Activated CD8-positive, alpha-beta T cell treated with anti-CD3 and anti-CD28 coated beads for 36 hours (primary cell): ENCODE results near the gene F11. TPM values are rescaled to one million over a fixed set of nuclear protein-coding genes. Genes with fewer than 3 reads are reported as not detected.

Source experiments
- ATAC-seq: fragments of 200-7000 bp; cut with Tn5 transposase; one replicate; pipeline ENCODE4 v1.10.0; 2021; ENCODE audit warnings: mild to moderate bottlenecking, moderate library complexity
- CTCF ChIA-PET: fragments of 350-600 bp; sonication (Branson Sonifier 250); formaldehyde crosslinking; loops from one replicate; lab custom pipeline; 2021; ENCODE audit warnings: antibody characterized with exemption; lab: Charles Lee
- POLR2A ChIA-PET: fragments of 350-600 bp; sonication (Branson Sonifier 250); formaldehyde crosslinking; loops from one replicate; lab custom pipeline; 2021; ENCODE audit warnings: antibody characterized with exemption; lab: Charles Lee
- DNase-seq: peaks from one replicate; pipeline ENCODE4 v3.0.0-alpha.2; 2020
- H3K27ac Mint-ChIP-seq: one replicate; pipeline ENCODE4 v1.8.0; 2021; ENCODE audit warnings: mild to moderate bottlenecking, mixed read lengths
- H3K27me3 Mint-ChIP-seq: one replicate; pipeline ENCODE4 v1.8.0; 2021; ENCODE audit warnings: mixed read lengths
- H3K36me3 Mint-ChIP-seq: one replicate; pipeline ENCODE4 v1.8.0; 2021; ENCODE audit warnings: low read depth, mixed read lengths
- H3K4me1 Mint-ChIP-seq: one replicate; pipeline ENCODE4 v1.8.0; 2021; ENCODE audit warnings: low read depth, mixed read lengths
- H3K4me3 Mint-ChIP-seq: one replicate; pipeline ENCODE4 v1.8.0; 2021; ENCODE audit warnings: mild to moderate bottlenecking, moderate library complexity, mixed read lengths
- H3K9me3 Mint-ChIP-seq: one replicate; pipeline ENCODE4 v1.8.0; 2021; ENCODE audit warnings: mixed read lengths
- intact Hi-C: fragments of 100-400 bp; cut with micrococcal nuclease; formaldehyde crosslinking; loops from one replicate; pipeline ENCODE4 v1.10.0; 2022
- total RNA-seq, 2 experiments: library from RNA; stranded (reverse); gene quantifications; one replicate each; pipeline ENCODE4 v1.2.3, GENCODE V29; 2021
- TF ChIP-seq, protein P1 (sequence below): fragments of 200-600 bp; IDR thresholded peaks from one replicate; pipeline ENCODE4 v1.8.0; 2022; ENCODE audit warnings: antibody characterized with exemption, mild to moderate bottlenecking

F11 gene
- total RNA-seq, 2 experiments from 2014 or later: not detected

DNA sequence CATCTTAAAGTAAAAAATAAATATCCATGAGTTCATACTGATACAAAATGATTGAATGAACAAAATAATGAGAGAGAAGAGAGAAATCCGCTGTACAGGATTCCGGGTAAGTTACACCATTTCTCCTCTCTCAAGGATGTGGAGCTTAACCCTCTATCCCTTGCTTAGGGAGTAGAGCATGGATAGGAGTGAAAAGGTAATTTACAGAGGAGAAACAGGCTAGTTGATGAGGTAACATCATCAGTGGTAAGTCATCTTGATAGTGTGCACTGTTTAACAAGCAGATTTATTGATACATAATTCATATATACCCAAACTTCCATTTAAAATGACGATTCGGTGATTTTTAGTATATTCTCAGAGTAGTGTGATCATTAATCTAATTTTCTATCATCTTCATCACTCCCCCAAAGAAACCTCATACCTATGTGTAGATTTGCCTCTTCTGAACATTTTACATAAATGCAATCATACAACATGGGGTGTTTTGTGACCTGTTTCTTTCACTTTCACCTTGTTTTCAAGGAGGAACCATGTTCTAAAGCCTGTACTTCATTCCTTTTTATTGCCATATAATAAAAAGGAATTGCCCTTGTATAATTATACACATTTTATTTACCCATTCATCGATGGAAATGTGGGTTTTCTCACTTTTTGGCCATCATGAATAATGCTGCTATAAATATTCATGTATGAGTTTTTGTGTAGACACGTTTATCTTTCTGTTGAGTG is 34.8 kb downstream of the F11 start:
- DNase-seq (no peak), ATAC-seq (no peak)
- ChIA-PET POLR2A (no interaction called here), CTCF (no interaction called here)
- no peaks in the 10 kb centered on the region for H3K9me3 Mint-ChIP-seq
- peaks cover 16% of the 10 kb centered on the region for H3K27me3 Mint-ChIP-seq
- intact Hi-C loops: no loop called here
- H3K4me3 Mint-ChIP-seq: no peak overlapping the region
- peaks cover 4% of the 10 kb centered on the region for H3K4me1 Mint-ChIP-seq
- H3K36me3 Mint-ChIP-seq: no peaks in the 10 kb centered on the region
- H3K27ac Mint-ChIP-seq: no peak overlapping the region
- TF ChIP-seq, protein P1, sequence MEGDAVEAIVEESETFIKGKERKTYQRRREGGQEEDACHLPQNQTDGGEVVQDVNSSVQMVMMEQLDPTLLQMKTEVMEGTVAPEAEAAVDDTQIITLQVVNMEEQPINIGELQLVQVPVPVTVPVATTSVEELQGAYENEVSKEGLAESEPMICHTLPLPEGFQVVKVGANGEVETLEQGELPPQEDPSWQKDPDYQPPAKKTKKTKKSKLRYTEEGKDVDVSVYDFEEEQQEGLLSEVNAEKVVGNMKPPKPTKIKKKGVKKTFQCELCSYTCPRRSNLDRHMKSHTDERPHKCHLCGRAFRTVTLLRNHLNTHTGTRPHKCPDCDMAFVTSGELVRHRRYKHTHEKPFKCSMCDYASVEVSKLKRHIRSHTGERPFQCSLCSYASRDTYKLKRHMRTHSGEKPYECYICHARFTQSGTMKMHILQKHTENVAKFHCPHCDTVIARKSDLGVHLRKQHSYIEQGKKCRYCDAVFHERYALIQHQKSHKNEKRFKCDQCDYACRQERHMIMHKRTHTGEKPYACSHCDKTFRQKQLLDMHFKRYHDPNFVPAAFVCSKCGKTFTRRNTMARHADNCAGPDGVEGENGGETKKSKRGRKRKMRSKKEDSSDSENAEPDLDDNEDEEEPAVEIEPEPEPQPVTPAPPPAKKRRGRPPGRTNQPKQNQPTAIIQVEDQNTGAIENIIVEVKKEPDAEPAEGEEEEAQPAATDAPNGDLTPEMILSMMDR: no peak

DNA sequence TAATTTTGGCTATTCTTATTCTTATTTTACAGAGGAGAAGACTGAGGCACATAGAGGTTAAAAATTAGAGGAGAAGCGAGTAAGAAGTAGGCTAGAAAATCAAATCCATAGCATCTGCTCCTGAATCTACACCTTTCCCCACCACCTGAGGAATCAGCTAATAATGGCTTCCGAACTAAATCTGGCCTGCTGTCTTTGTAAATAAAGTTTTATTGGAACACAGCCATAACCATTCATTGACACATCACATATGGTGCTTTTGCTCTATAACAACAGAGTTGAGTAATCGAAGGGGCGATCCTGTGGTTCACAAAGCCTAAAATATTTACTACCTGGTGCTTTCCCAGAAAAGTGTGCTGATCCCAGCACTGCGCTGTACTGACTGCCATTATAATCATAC is 38.2 kb downstream of the F11 start:
- TF ChIP-seq, protein P1: no peak
- intact Hi-C loops: no loop called here
- DNase-seq: no peak
- ChIA-PET CTCF (no interaction called here), POLR2A (no interaction called here)
- no peak for ATAC-seq
- no peak overlapping the region for H3K27ac Mint-ChIP-seq
- no peaks in the 10 kb centered on the region for H3K4me1 Mint-ChIP-seq
- no peaks in the 10 kb centered on the region for H3K9me3 Mint-ChIP-seq
- no peak overlapping the region for H3K4me3 Mint-ChIP-seq
- peaks cover 6% of the 10 kb centered on the region for H3K27me3 Mint-ChIP-seq
- H3K36me3 Mint-ChIP-seq: no peaks in the 10 kb centered on the region

DNA sequence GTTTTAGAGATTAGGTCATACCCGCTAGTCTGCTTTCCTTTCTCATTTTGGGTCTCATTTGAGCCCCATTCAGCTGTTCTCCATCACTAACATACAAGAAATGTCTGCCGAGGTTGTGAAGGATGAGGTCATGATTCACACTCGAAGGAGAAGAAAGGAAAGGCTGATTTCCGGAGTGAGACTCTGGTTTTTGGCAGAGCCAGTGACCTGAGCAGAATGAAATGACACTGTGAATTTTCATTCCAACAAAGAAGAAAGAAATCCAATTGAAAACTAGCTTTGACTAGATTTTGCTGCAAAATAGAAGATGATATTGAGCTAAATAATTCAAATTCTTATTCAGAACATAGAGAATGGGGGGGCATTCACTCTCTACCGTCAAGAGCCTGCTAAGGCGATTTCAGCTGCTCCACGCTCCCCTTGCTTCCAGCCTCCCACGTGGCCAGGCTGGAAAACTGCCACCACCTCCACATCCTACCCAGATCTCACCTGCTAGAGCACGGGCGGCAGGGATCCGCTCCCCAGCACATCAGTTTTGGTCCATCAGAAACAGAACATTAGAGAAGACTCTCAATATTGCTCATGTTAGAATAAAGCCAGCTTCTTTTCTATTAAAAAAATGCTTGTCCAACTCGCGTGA is 39.0 kb downstream of the F11 start:
- no peaks in the 10 kb centered on the region for H3K36me3 Mint-ChIP-seq
- intact Hi-C loops: no loop called here
- no peak for ATAC-seq
- H3K4me1 Mint-ChIP-seq: no peaks in the 10 kb centered on the region
- H3K27me3 Mint-ChIP-seq: peaks cover 2% of the 10 kb centered on the region
- ChIA-PET POLR2A (no interaction called here), CTCF (no interaction called here)
- TF ChIP-seq, protein P1: no peak
- H3K9me3 Mint-ChIP-seq: no peaks in the 10 kb centered on the region
- no peak overlapping the region for H3K4me3 Mint-ChIP-seq
- DNase-seq: no peak
- H3K27ac Mint-ChIP-seq: no peak overlapping the region

GRCh38 chr4:186307497-186307896 is 41.5 kb downstream of the F11 start:
- DNase-seq (no peak), ATAC-seq (no peak)
- Mint-ChIP-seq H3K36me3 (no peaks in the 10 kb centered on the region), H3K27me3 (peaks cover 4% of the 10 kb centered on the region), H3K27ac (no peak overlapping the region), H3K4me3 (no peak overlapping the region), H3K4me1 (no peaks in the 10 kb centered on the region), H3K9me3 (no peaks in the 10 kb centered on the region)
- intact Hi-C loops: no loop called here
- ChIA-PET POLR2A (no interaction called here), CTCF (no interaction called here)
- TF ChIP-seq, protein P1: no peak

DNA sequence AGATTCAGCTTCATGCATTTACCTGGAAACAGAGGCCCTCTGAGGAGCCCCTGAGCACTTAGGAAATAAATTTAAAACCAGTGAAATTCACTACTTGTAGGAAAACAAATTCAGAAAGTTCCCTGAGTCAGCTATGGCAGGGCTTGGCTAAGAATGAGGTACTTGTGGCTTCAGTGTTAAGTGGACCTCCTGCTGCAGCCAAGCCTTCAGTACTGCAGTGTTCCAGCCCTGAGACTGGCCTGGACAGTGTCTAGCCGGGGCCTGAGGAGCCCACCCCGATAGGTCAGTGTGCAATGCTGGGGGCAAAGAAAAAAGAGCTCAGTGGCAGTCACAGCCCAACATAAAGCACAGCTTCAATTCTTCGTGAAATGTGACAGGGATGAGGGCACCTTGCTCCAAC is 41.9 kb downstream of the F11 start:
- CTCF ChIA-PET: no interaction called here
- H3K36me3 Mint-ChIP-seq: no peaks in the 10 kb centered on the region
- no peak overlapping the region for H3K4me3 Mint-ChIP-seq
- ATAC-seq (no peak), DNase-seq (no peak)
- H3K27me3 Mint-ChIP-seq: peaks cover 4% of the 10 kb centered on the region
- TF ChIP-seq, protein P1: no peak
- no peaks in the 10 kb centered on the region for H3K4me1 Mint-ChIP-seq
- POLR2A ChIA-PET: no interaction called here
- intact Hi-C loops: no loop called here
- no peaks in the 10 kb centered on the region for H3K9me3 Mint-ChIP-seq
- no peak overlapping the region for H3K27ac Mint-ChIP-seq
